ENCODE measurements around the gene HLCS. TPM values are rescaled to one million over a fixed set of nuclear protein-coding genes. Genes with fewer than 3 reads are reported as not detected.
"Not testable (repeated sequence)": the region's sequence is repeated elsewhere in the genome, so short reads cannot be mapped to it uniquely, and the experiment has no call there.

The HLCS gene
- total RNA-seq, 1 experiment from 2014 or later: 29.2 TPM

DNA sequence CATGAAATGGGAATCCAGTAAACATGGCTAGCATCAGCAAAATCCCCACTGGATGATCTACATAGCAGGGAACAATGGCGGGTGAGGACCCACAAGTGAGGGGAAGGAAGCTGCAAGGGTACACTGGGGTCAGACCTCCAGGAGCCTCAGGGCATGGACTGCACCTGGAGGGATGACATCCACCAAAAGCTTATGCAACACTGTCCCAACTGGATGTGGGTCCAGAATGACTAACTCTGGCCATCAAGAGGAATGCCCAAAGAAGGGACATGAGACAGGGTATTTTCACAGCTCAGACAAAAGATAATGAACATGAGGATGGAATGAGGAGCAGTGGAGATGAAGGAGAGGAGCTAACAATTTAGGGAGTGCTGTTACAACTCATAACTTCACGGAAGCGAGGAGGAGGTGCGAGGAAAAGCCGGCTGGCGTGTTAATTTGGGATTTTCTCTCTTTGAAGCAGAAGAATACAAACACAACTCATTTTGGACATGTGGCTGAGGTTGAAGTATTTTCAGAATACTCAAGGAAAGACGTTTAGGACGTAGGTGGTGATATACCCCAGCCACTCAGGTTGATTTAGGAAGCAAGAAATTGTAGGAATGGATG is 5.7 kb downstream of the HLCS start:
- no peak for DNase-seq (ENCODE audit: extremely low read depth, low read depth)

DNA sequence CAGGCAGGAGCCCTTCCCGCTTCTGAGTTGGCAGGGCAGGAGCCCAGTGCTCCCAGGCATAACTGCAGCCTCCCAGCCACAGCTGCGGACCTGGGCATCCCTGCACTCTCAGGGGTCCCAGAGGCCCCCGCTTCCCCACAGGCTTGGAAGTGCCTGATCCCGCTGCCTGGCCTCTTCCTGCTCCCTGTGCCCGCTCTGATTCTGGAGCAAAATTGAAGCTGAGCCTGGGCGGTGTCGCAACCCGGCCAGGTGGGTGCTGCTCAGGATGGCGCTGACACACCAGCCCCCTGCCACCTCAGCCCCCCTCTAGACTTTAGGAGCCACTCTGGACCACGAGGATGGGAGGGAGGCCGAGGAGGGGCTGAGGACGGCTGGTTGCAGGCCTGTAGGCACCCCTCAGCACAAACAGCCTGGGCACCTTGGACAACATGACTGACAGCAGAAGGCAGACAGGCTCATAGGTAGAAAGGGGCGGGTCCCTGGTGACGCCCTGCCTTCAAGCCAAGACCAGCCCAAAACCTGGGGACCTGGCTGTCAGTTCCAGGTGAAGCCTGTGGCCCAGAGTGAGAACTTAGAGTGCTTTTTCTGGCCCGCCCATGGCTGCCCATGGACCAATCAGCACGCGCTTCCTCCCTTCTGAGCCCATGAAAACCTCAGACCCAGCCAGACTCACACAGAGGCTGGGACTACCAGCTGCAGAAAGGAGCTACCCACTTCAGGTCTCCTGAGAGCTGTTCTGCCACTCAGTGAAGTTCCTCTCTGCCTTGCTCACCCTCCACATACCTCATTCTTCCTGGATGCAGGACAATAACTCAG is 7.2 kb downstream of the HLCS start:
- DNase-seq (ENCODE audit: extremely low read depth, low read depth): no peak

DNA sequence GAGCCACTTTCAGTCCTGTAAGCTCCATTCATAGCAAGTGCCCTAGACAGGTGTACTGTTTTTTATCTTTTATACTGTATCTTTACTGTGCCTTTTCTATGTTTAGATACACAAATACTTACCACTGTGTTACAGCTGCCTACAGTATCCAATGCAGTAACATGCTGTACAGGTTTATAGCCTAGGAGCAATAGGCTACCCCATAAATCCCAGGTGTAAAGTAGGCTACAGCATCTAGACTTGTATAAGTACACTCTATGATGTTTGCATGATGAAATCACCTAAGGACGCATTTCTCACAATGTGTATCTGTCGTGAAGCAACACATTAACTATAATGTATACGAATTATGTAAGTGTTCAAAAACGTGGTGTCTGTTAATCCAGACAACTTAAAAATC is 10.7 kb downstream of the HLCS start:
- DNase-seq (ENCODE audit: extremely low read depth, low read depth): no peak

DNA sequence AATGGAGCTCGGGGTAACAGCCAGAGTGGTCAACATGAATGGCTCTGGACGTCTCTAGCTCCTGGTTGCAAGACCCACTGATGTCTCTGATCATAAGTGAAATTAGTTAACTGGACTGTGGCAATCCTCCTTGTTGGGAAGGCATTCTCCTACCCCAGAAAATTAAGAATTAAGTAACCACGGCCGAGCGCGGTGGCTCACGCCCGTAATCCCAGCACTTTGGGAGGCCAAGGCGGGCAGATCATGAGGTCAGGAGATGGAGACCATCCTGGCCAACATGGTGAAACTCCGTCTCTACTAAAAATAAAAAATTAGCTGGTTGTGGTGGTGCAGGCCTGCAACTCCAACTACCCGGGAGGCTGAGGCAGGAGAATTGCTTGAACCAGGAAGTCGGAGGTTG is 14.1 kb downstream of the HLCS start:
- DNase-seq (ENCODE audit: extremely low read depth, low read depth): not testable (repeated sequence)

DNA sequence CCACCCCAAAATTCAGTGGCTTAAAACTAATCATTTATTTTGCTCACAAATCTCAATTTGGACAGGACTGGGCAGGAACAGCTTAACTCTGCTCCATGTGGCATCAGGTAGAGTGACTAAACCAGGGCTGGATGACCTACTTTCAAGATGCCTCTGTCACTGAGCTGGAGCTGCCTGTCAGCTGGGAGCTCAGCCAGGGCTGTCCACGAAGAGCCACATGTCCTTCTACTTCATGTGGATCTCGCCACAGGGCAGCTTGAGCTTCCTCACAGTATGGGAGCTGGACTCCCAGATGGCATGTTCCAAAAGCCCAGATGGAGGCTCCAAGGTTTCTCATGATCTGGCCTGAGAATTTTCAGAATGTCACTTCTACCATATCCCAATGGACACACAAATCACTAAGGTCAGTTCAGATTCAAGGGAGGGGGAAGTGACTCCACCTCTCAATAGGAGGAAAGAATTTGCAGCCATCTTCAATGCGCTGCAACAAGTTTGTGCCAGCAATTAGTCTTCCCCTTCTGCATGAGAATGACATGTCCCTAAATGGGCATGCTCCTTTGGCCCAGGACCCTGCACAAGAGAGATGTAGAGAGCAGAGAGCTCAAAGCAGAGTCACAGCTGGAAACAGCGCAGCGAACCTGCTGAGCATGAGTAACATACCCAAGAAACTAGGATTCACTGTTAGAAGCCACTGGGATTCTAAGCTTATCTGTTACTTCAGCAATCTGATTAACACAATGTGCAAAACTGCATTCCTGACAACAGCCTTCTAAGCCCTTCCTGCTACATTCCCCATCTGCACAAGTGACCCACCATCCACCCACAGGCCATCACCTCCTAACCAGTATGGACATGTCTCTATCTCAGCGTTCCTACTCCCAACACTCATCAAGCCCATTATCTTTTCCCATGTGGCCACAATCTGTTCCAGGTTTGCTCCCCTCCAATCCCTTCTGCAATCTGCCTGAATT is 17.0 kb downstream of the HLCS start:
- no peak for DNase-seq (ENCODE audit: extremely low read depth, low read depth)

DNA sequence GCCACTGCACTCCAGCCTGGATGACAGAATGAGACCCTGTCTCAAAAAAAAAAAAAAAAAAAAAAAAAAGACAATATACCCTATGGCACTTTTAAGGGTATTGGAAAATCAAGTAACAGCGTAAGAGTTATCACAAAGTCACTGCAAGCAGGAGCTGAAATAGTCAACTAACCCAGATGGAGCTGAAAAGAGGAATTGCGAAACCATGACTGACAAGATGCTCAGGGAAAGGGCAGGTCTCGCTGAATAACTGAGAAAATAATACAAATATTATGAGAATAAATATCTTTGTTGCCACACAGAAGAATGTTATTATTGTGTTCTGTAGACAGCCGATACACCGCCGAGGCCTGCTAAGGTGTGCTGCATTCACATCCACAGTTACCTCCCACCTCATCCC is 17.8 kb downstream of the HLCS start:
- DNase-seq (ENCODE audit: extremely low read depth, low read depth): no peak

DNA sequence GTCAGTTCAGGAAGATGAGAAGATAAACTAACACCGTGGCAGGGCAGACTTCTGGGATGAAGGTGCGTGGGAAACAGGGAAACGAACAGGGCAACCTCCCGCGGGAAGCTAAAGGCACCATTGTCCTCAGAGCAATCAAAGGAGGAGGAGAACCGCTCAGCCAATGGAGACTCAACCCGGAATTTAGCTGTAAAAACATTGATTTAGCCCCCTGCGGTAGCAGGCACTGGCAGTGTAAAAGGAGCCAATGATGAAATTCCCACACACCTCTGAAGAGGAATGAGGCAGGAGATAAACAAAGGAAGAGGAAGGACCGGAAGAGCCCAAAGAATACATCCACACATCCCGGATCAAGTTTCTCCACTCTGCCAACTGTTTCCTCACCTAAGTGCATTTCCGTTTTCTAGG is 19.5 kb downstream of the HLCS start:
- no peak for DNase-seq (ENCODE audit: extremely low read depth, low read depth)

DNA sequence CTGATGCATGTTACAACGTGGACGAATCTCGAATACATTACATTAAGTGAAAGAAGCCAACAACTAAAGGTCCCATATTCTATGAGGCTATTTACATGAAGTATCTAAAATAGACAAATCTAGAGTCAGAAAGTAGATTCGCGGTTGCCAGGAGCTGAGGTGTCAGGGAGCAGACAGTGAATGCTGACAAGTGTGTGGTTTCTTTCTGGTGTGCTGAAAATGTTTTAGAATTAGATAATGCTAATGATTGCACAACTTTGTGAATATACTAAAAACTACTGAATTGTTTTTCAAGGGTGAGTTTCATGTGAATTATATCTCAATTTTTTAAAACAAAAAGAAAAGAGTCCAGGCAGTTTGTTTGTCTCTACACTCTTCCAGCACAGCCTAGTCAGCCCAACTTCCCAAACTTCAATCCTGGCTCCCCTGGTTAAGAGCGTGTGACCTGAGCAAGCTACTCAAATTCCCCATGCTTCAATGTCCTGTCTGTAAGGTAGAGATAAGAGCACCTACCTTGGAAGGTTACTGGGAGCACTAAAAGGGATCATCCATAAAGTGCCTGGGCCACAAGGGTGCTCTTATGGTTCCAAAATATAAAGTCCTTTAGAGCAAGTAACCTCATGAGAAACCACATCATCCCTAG is 20.9 kb downstream of the HLCS start:
- DNase-seq (ENCODE audit: extremely low read depth, low read depth): no peak

DNA sequence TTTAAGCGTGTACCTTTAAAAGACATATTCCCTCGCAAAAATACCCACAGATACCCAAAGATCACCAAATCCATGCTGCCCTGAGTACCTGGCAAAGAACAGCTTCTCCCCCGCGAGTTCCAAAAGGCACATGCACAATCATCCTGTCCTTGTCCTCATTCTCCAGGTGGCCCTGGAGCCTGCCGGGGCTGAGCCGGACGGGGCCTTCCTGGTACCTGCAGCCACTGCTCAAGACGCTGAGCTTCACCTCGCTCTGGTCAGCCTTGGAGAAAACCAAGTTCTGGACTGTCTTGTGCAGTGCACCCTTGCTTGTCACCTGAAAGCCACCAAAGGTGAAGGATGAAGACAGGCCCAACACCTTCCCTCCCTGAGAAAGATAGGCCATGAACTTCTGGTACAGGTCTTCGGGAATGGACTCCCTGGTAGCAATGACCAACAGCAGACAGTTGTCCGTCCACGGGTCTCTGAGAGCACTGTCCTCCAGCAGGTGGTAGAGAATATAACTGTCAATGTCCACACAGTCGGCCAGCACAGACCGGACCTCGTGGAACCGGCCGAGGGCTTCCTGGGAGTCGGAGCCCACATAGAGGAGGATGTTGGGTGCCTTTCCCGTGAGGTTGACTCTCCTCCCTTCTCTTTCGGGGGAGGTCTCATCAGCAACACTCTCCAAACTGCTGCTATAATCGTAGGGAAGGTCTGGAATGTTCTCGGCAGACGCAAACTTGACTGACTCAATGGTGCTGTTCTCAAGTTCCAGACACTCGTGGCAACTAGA is 29.9 kb downstream of the HLCS start:
- no peak for DNase-seq (ENCODE audit: extremely low read depth, low read depth)

DNA sequence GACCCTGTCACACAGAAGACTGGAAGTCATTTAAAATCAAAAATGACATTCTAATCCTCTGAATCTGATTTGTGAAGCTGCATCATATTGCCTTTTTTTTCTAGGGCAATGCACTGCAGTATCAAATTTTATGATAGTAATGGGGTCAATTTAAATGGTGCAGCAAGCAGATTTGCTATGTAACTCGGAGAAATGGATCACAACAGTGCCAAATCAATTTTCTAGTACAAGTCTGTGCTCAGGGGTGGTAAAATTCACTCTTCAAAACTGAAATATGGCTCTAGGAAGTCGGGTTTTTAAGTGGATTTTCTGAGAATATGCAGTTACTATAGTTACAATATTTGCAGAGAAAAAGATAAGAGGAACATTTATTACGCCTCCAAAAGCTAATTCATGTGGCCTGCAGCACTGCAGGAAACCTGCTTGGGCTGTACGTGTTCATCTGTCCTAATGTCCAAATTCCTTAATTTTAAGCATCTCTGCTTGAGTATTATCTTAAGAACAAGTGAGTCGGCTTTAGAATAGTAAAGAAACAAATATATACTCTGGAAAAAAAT is 31.5 kb downstream of the HLCS start:
- no peak for DNase-seq (ENCODE audit: extremely low read depth, low read depth)

DNA sequence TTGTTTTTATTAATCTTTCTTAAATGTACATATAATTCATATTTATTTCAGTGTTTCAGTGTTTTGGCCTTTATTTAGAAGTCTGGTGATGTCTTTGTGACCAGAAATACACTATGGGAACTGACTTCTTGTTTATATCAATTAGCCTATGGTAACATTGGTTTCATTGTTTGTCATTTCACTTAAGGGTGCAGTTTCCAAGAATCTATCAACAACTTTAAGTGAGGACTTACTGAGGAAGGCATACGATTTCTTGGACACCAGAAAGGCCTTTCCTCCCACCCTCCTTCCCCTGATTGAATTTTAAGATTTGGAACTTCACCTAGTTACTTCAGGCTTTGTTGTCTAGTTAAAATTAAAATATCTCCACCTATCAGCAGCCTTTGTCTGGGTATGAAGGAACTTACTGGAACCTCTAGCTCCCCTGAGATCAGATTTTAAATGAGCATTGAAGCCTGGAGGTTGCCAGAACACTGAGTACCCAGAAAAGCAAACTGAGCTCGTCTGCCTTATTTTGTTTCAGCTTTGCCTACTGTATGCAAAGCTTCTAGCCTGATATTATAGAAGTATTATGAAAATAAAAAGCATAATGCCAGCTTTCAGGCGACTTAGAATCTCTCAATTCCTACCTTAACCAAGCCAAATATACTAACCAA is 34.2 kb downstream of the HLCS start:
- no peak for DNase-seq (ENCODE audit: extremely low read depth, low read depth)

DNA sequence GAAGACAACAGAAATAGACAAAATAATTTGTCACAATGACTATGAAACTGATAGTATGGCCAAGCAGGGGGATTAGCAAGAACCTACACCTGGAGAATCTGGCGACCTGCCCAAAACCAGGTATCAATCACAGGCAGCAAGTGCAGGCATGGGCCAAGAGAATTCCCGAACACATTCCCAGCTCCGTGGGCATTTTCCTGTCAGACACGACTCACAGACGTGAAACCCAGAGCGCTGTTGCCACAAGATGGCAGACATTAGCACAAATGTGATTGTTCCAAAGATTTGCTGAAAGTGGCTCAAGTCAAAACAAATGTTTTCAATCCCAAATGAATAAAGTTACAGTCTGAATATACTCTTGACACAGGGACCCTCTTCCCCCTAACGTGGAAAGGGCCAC is 36.8 kb downstream of the HLCS start:
- peak; percentile 12 for DNase-seq (ENCODE audit: extremely low read depth, low read depth)

DNA sequence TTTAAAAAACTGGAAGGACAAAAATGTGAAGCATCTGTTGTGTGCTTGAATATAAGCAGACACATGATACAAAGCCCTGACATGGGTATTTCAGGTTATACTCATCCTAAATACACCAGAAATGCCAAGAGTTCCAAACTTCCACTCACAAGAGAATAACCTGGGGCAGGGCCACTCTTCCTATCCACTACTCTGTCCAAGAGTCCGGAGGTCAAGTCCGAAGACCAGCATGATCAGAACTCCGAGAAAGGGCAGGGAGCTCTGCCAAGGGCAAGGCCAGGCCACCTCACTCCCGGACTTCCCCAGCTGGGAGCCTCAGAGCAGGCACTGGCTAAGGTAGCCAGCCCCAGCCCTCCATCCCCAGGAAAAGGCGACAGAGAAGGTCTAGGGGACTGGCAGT is 37.5 kb downstream of the HLCS start:
- no peak for DNase-seq (ENCODE audit: extremely low read depth, low read depth)

DNA sequence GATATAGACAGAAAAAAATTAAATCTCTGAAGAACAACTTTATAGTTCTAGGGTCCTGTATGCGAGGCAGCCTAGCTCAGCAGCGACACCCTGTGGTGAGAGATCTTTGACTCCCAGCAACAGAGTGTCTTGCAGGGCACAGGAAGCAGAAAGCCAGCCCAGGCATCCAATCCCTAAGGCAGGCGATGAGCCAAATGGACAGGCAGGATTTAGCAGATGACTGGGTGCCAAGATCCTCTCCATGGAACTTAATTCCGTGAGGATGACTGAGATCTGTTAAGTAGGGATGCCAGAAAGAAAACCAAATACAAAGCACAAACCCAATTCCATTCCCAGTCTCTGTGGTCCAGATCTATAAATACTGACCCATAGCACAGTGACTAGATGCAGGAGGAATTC is 38.8 kb downstream of the HLCS start:
- peak; percentile 59 for DNase-seq (ENCODE audit: extremely low read depth, low read depth)

DNA sequence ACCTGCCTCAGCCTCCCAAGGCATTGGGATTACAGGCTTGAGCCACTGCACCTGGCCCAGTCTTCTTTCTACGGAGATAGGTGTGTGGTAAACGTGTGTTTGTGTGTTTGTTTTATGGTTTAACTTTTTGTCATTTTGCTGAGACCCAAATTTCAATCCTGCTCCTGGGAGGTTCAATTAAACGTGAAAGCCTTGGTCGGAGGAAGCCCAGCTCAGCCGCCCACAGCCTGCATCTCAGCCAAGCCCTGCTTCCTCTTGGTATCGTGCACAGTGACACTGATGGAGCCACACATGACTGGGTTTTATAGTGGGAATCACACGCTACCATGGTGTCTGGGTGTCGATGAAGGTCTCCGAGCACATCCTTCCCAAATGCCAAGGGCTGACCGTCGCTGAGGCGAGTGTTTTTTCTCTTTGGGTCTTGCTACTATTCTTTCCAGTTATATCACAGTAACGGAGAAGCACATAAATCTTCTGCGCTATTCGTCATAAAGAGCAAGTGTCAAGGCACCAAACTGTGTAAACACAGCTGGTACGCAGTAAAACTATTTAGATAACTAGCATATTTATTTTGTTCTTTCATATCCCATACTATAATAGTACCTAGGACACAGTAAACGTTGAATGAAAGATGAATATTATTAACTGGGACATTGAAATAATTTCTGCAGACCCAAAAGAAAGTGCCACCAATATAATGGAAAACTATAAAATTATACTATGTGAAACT is 39.3 kb downstream of the HLCS start:
- no peak for DNase-seq (ENCODE audit: extremely low read depth, low read depth)

DNA sequence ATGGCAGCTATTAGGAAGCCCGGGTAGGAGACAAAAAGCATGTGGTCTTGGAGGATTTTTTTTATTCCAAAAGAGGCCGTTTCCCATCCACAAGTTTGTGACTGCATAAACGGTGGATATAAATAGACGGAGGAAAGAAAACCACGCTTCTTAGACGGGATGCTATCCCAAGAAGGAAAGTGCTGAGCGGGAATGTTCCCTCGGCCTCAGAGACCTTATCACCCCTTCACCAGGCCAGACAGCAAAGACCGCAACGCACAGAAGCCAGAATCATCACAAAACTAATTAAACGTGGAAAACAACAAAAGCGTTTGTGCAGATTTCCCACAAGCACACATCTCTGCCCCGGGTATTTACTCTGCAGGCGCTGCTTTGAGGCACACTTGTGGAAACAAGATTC is 43.2 kb downstream of the HLCS start:
- no peak for DNase-seq (ENCODE audit: extremely low read depth, low read depth)

DNA sequence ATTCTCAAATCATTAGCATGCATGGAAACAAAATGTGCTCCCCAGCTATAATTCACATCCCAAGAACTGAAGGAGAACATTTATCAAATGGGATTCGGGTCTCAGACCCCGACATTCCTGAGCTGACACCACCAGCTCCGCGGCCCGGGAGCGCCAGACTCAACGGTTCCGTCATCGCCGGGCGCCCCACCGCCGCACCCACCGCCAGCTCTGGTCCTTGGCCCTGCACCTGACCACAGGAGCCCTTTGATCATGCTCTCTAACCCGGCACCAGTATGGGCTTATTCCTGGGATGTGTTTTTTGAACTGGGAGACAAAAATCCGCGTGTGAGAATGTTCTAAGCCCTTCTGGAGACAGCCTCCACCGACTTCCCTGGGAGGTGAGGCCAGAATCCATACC is 43.6 kb downstream of the HLCS start:
- no peak for DNase-seq (ENCODE audit: extremely low read depth, low read depth)

DNA sequence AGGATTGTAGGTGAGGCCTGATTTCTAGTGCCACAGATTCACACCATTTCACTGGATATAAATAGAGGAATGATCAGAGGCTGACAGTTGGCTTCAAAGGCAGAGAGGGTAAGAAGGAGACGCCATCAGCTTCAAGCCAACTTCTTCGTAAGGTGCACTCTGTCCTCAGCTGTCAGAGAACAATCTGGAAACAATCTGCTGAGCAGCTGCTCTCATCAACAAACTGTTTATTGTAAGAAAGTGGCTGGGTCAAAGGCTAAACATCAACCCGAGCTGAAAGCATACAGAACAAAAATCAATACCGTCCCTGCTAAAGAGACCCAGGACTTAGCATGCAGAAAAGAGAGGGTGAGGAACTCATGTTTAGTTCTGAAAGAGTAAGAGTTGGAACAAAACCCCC is 48.2 kb downstream of the HLCS start:
- DNase-seq (ENCODE audit: extremely low read depth, low read depth): no peak

Measured in NCI-H460 (cell line).